GM11168 (cell line): ENCODE data around the gene MED25.

ENCODE experiments used
- in situ Hi-C: fragments of 300-500 bp; cut with MboI; formaldehyde crosslinking; loops from one replicate; pipeline ENCODE4 v1.12.0; 2022; ENCODE audit warnings: low sequenced_read_pairs; ENCODE audit not compliant: unreplicated experiment

Gene MED25

GRCh38 chr19:49839713-49840112, 21.6 kb downstream of the MED25 start:
- in situ Hi-C loops = no loop called here

GRCh38 chr19:49840321-49840720, 22.2 kb downstream of the MED25 start:
- in situ Hi-C loops = no loop called here

GRCh38 chr19:49840736-49841249, 22.7 kb downstream of the MED25 start:
- in situ Hi-C loops = no loop called here

GRCh38 chr19:49843265-49843664, 25.2 kb downstream of the MED25 start:
- in situ Hi-C loops = no loop called here

- in situ Hi-C loops = no loop called here
Observed at GRCh38 chr19:49844138-49845095, 26.3 kb downstream of the MED25 start.

- in situ Hi-C loops = no loop called here
Observed at GRCh38 chr19:49845414-49845813, 27.3 kb downstream of the MED25 start.

GRCh38 chr19:49846408-49846807, 28.3 kb downstream of the MED25 start:
- in situ Hi-C loops = no loop called here

GRCh38 chr19:49847731-49848696, 29.9 kb downstream of the MED25 start:
- in situ Hi-C loops = no loop called here

GRCh38 chr19:49848938-49849337, 30.8 kb downstream of the MED25 start:
- in situ Hi-C loops = no loop called here

GRCh38 chr19:49849433-49850220, 31.5 kb downstream of the MED25 start:
- in situ Hi-C loops = no loop called here

GRCh38 chr19:49850221-49850486, 32.1 kb downstream of the MED25 start:
- in situ Hi-C loops = no loop called here

GRCh38 chr19:49850487-49851342, 32.6 kb downstream of the MED25 start, which contains the start of gene PTOV1:
TSS of gene PTOV1 (plus strand) at chr19:49851159.
- in situ Hi-C loops = no loop called here

- in situ Hi-C loops = no loop called here
Observed at GRCh38 chr19:49851456-49852259, 33.6 kb downstream of the MED25 start.

GRCh38 chr19:49852631-49853126, 34.6 kb downstream of the MED25 start:
- in situ Hi-C loops = no loop called here

GRCh38 chr19:49853852-49854377, 35.8 kb downstream of the MED25 start:
- in situ Hi-C loops = no loop called here

- in situ Hi-C loops = no loop called here
Observed at GRCh38 chr19:49854378-49855263, 36.5 kb downstream of the MED25 start.

- in situ Hi-C loops = no loop called here
Observed at GRCh38 chr19:49855277-49855675, 37.2 kb downstream of the MED25 start.
